Measurements from ENCODE around the gene PDZD8. TPM values are rescaled to one million over a fixed set of nuclear protein-coding genes. Genes with fewer than 3 reads are reported as not detected.

Gene PDZD8
- total and polyA plus RNA-seq, 9 donors: 9.0 to 19.4 (median 14.7) TPM

DNA sequence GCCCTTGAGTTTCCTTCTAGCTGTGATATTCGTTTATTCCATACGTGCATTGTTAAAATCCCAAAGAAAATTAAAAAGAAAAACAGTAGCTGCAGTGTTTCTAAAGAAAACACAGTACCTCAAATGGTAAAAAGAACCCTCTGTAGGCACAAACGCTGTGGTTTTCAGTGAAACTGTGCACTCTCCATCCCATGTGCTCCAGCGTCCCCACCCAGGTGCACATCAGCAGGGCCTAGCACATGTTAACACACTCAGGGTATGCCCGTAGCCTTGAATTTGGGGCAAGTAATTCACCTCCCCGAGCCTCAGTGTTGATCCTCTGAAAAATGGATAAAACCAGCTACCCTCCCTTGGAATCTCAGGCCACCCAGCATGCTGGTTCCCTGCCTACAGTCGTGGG lies 124.8 kb downstream of the PDZD8 start:
- no peak overlapping the region for H3K27ac ChIP-seq (ENCODE audit: low read length)
- H3K4me3 ChIP-seq (ENCODE audit: low read length): no peak overlapping the region
- DNase-seq: no peak
- H3K36me3 ChIP-seq (ENCODE audit: control insufficient read depth, insufficient read depth, low read length): no peaks in the 10 kb centered on the region
- H3K9me3 ChIP-seq (replicated peaks; ENCODE audit: control insufficient read depth, low read depth, low read length): no peaks in the 10 kb centered on the region
- H3K4me1 ChIP-seq (ENCODE audit: control insufficient read depth, insufficient read depth, low read length): no peaks in the 10 kb centered on the region
- WGBS (ENCODE audit: insufficient coverage): 58% methylated on average over 3 of the region's 7 CpGs
- H3K27me3 ChIP-seq (ENCODE audit: control insufficient read depth, insufficient read depth, low read length): peaks cover 14% of the 10 kb centered on the region

DNA sequence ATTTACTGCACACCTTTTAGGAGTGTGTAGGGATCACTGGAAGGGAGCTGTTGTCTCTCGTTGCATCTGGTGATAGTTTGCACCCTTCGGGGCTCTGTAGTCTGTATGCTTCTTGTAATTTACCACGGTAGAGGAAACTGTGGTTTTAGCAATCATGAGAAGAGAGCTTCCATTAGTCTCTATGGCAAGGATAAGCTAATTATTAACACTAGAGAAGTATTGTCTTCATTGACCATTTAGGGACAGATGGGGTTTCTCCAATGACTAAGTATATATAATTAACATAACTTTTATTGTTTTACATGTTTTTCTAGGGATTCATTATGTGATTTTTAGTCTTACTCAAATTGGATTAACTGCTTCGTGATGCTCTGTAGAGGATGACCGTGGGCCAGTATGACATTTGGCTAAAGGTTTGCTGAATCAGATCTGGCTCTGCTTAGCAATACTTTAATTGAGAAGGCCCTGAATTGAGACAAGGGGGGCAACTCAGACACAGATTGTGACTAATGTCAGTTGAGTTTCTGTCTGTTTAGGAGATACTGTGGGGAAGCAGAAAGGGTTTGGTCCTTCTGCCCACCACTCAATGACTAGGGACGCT lies 125.6 kb downstream of the PDZD8 start:
- no peak overlapping the region for H3K27ac ChIP-seq (ENCODE audit: low read length)
- no peak for DNase-seq
- 57% methylated on average over 3 of the region's 6 CpGs for WGBS (ENCODE audit: insufficient coverage)
- no peak overlapping the region for H3K4me3 ChIP-seq (ENCODE audit: low read length)
- H3K4me1 ChIP-seq (ENCODE audit: control insufficient read depth, insufficient read depth, low read length): no peaks in the 10 kb centered on the region
- no peaks in the 10 kb centered on the region for H3K36me3 ChIP-seq (ENCODE audit: control insufficient read depth, insufficient read depth, low read length)
- H3K27me3 ChIP-seq (ENCODE audit: control insufficient read depth, insufficient read depth, low read length): peaks cover 22% of the 10 kb centered on the region
- no peaks in the 10 kb centered on the region for H3K9me3 ChIP-seq (replicated peaks; ENCODE audit: control insufficient read depth, low read depth, low read length)

DNA sequence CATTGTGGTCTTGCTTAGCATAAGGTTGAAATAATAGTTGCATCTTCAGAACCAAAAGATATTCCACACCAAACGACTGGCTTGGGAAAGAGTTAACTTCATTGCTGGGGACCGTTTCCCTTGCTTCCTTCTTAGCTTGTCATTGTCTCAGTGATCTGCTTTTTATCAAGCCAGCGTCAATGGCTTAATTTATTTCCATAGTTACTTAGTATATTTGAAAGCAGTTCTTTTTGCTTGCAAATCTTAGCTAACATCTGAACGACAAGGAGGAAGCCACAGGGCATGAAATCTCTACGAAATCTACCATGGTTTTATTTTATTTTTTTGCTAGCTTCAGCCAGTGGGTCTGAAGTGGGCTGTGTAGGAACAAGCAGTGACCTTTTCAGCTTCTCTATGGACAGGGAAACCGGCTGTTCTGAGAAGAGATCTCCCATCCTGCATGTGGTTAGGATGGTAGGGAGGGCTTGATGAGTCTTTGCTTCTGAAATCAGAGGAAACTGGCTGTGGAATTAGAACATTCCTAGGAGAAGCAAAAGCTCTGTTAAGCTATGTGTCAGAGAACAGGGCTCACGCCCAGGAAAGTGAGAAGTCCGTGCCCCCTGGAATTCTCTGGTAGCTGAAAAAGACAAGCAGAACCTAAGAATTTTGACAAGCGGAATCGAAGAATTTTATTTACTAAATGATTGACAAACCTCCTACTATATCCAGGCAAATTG lies 126.3 kb downstream of the PDZD8 start:
- no peak for DNase-seq
- no peak overlapping the region for H3K27ac ChIP-seq (ENCODE audit: low read length)
- no peak overlapping the region for H3K4me3 ChIP-seq (ENCODE audit: low read length)
- 31% methylated on average over 2 of the region's 10 CpGs for WGBS (ENCODE audit: insufficient coverage)
- H3K27me3 ChIP-seq (ENCODE audit: control insufficient read depth, insufficient read depth, low read length): peaks cover 28% of the 10 kb centered on the region
- no peaks in the 10 kb centered on the region for H3K4me1 ChIP-seq (ENCODE audit: control insufficient read depth, insufficient read depth, low read length)
- H3K36me3 ChIP-seq (ENCODE audit: control insufficient read depth, insufficient read depth, low read length): no peaks in the 10 kb centered on the region
- no peaks in the 10 kb centered on the region for H3K9me3 ChIP-seq (replicated peaks; ENCODE audit: control insufficient read depth, low read depth, low read length)

DNA sequence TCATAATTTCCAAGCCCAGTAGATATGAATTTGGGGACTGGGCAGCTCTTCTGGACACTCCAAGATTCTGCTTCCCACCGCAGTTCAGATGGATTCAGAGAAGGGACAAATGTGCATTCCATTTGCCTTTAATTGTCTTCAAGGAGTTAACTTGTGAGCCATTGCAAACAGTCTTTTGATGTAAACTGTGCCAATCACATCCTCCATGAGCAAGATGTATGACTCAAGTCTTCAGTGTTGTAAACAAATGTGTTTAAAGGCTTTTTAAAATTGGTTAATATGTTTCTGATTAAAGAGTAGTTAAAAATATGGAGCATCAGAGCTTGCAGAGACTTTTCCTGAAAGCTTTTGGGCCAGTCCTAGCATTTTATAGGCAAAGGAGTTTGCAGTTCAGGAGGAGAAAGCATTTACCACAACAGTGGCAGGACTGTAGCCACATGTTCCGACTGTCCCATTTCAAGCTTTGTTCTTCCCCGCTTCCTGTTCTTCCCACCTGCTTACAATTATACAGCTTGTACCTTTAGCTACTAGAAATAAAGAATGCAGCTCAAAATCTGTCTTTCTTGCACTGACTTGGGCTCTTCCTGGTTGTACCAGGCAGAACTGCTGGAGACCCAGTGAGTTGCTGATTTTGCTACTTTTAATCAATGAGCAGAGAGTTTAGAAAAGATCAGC lies 128.1 kb downstream of the PDZD8 start:
- 42% methylated on average over 2 of the region's 3 CpGs for WGBS (ENCODE audit: insufficient coverage)

DNA sequence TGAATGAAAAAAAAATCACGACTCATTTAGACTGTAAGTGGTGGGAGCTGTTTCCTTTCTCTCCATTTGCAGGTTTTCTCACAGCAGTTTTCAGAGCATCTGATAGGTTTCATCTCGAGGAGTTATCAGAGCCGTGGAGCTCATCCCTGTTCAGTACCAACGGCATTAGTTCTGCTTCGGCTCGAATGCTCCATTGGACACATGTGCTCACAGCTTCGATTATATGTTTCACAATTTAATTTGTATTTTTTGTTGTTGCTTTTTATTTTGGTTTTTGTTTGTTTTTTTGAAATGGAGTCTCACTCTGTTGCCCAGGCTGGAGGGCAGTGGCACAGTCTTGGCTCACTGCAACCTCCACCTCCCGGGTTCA lies 132.8 kb downstream of the PDZD8 start:
- Histone ChIP-seq H3K36me3 (ENCODE audit: control insufficient read depth, insufficient read depth, low read length) (no peaks in the 10 kb centered on the region), H3K27ac (ENCODE audit: low read length) (no peak overlapping the region), H3K4me3 (ENCODE audit: low read length) (no peak overlapping the region), H3K27me3 (ENCODE audit: control insufficient read depth, insufficient read depth, low read length) (peaks cover 62% of the 10 kb centered on the region), H3K4me1 (ENCODE audit: control insufficient read depth, insufficient read depth, low read length) (peaks cover 3% of the 10 kb centered on the region), H3K9me3 (replicated peaks; ENCODE audit: control insufficient read depth, low read depth, low read length) (no peaks in the 10 kb centered on the region)
- DNase-seq: no peak
- no CpG with 5 or more reads among the region's 8 CpGs for WGBS (ENCODE audit: insufficient coverage)

More for the DNA sequence above, 128.1 kb downstream of the PDZD8 start:
- H3K27ac ChIP-seq (ENCODE audit: low read length): no peak overlapping the region
- H3K4me1 ChIP-seq (ENCODE audit: control insufficient read depth, insufficient read depth, low read length): no peaks in the 10 kb centered on the region
- H3K27me3 ChIP-seq (ENCODE audit: control insufficient read depth, insufficient read depth, low read length): peaks cover 40% of the 10 kb centered on the region
- H3K4me3 ChIP-seq (ENCODE audit: low read length): no peak overlapping the region
- no peak for DNase-seq
- H3K9me3 ChIP-seq (replicated peaks; ENCODE audit: control insufficient read depth, low read depth, low read length): no peaks in the 10 kb centered on the region
- H3K36me3 ChIP-seq (ENCODE audit: control insufficient read depth, insufficient read depth, low read length): no peaks in the 10 kb centered on the region

DNA sequence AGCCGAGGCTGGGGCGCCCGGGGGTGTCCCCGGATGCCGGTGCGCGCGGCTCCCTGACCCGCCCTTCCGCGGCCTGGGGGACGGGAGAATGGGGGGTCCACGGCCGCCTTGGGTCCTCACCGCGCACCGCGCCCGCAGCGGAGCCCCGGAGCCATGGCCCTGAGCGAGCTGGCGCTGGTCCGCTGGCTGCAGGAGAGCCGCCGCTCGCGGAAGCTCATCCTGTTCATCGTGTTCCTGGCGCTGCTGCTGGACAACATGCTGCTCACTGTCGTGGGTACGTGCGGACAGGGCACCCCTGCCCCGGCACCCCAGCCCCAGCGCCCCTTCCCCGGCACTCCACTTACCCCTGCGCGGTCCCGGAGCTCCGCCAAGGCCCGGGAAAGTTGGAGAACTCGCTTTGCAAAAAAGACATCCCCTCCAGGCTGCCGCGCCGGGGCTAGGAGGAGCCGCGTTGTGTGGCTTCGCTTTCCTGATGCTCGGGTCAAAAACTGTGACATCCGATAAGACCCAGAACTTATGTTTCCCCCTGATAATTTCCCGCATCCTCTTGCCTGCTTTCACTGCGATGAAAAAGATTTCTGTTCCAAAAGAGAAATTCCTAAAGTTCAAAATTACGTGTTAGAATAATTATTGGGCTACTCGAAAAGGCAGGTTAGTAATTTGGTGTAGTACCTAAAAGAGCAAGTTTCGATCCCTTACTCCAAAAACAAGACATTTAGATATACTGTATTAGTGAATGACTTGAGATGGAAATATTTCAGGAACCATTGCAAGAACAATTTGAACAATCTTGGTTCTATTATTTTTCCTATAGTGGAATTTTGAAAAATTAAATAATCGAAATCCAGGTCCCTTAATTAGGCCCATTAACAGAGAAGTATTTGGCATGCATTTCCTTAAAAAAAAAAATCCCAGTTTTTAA lies 133.4 kb downstream of the PDZD8 start:
- no peak for DNase-seq
- Histone ChIP-seq H3K9me3 (replicated peaks; ENCODE audit: control insufficient read depth, low read depth, low read length) (no peaks in the 10 kb centered on the region), H3K27me3 (ENCODE audit: control insufficient read depth, insufficient read depth, low read length) (peaks cover 64% of the 10 kb centered on the region), H3K36me3 (ENCODE audit: control insufficient read depth, insufficient read depth, low read length) (no peaks in the 10 kb centered on the region), H3K27ac (ENCODE audit: low read length) (no peak overlapping the region), H3K4me3 (ENCODE audit: low read length) (no peak overlapping the region), H3K4me1 (ENCODE audit: control insufficient read depth, insufficient read depth, low read length) (peaks cover 3% of the 10 kb centered on the region)
- 1% methylated on average over 44 of the region's 56 CpGs for WGBS (ENCODE audit: insufficient coverage)

DNA sequence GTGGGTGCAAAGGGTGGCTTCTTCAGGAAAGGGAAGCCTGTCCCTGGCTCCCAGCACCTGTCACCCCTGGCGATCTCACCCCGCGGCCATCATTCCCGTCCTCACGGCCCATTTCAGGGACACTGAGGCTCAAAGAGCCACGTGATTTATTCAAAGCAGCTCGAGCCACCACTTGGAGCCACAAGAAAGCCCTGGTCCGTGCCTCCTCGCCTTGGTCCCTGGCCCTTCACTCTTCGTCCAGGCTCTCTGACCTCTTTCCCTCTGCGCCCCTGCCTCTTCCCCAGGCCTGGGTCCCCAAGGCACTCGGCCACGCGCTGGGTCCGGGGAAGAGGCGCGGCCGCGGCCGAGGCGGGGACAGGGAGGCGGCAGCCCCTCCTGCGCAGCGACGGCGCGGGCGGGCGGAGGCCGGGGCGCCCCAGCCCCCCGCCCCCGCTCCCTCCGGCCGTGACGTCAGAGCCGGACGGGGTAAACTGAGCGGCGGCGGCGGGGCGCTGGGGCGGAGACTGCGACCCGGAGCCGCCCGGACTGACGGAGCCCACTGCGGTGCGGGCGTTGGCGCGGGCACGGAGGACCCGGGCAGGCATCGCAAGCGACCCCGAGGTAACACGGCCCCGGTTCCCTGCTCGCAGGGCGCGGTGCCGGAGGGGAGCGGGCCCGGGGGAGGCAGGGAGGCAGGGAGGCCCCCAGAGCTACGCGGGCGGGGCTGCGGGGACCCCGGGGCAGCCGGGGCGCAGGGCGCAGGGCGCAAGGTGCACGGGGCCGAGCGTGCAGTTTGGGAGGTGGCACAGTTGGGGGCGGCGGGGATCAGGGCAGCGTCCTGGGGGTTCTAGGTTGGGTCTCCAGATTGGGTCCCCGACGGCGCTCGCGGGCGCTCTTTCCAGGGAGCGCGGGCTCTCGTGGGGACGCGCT lies 134.4 kb downstream of the PDZD8 start, which contains the start of gene SLC18A2:
Gene SLC18A2 (plus strand): TSS at position 494 of the 909 bp plus-strand sequence. CDS start 580 bp downstream, outside the sequence.
- Histone ChIP-seq H3K36me3 (ENCODE audit: control insufficient read depth, insufficient read depth, low read length) (no peaks in the 10 kb centered on the region), H3K4me3 (ENCODE audit: low read length) (no peak within 1 kb of the TSS), H3K27ac (ENCODE audit: low read length) (no peak within 1 kb of the TSS), H3K9me3 (replicated peaks; ENCODE audit: control insufficient read depth, low read depth, low read length) (no peaks in the 10 kb centered on the region), H3K27me3 (ENCODE audit: control insufficient read depth, insufficient read depth, low read length) (peaks cover 73% of the 10 kb centered on the region), H3K4me1 (ENCODE audit: control insufficient read depth, insufficient read depth, low read length) (peaks cover 3% of the 10 kb centered on the region)
- DNase-seq: no peak
- WGBS (ENCODE audit: insufficient coverage): under 1% methylated on average over 93 of the region's 93 CpGs

DNA sequence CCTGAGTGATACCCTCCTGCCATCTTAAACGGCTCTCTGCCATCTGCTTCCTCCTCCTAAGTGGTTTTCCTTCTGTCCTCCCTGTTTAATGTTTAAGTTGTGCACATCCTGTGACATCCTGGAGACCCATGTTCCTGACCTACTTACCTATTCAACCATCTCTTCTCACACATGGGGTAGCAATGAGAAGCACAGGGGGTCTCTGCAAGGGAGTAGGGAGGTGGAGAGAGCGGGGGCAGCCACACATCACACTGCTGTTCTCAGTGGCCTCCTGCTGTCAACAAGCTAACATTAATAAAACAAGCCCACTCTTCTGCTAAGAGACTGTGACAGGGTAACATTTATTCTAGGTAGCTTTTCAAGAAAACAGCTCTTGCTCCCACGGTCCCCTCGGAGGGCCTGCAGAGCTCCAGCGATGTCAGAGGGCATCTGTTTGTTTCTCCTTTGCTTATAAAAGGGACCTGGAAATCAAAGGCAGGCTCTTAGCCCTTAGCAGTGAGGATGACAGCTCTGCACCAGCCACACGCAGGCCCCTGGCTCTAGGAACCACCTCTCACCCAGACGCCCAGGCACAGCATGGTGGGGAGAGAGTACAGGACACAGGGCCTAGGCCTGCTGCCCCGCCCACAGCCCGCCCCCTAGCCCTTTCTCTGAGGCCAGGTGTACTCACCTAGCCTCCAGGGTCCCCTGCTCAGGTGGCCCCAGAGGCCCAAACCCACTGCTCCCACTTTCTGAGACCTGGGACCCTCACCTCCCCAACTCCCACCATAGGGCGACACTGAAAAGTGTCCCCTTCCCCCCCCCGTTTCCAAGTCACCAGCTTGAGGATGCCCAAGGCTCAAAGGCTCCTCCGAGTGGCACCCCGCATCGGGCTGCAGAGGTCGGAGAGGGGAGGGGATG lies 135.3 kb downstream of the PDZD8 start:
- 49% methylated on average over 5 of the region's 15 CpGs for WGBS (ENCODE audit: insufficient coverage)
- no peak overlapping the region for H3K27ac ChIP-seq (ENCODE audit: low read length)

More for the DNA sequence above, 135.3 kb downstream of the PDZD8 start:
- Histone ChIP-seq H3K27me3 (ENCODE audit: control insufficient read depth, insufficient read depth, low read length) (peaks cover 76% of the 10 kb centered on the region), H3K36me3 (ENCODE audit: control insufficient read depth, insufficient read depth, low read length) (no peaks in the 10 kb centered on the region), H3K4me1 (ENCODE audit: control insufficient read depth, insufficient read depth, low read length) (peaks cover 3% of the 10 kb centered on the region), H3K4me3 (ENCODE audit: low read length) (no peak overlapping the region), H3K9me3 (replicated peaks; ENCODE audit: control insufficient read depth, low read depth, low read length) (no peaks in the 10 kb centered on the region)
- DNase-seq: no peak
